ENCODE results near the gene PRMT9.

DNA sequence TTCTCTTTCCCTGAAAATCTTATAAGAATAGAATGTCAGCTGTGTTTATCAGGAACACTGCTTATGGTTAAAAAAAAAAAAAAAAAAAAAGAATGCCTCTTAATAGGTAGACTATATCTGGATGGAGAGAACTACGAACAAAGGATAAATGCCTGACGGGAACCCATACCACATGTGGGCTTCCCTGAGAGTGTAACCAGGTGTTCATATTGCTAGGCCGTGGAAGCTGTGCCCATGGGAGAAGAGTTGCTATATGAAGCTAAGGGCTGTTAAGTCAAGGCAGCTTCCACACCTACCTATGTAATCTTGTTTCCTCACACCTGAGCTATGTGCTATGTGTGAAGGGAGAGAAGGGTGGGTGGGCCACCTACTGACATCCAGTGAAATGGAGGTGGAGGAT lies 39.5 kb downstream of the PRMT9 start:
- no peak for TF ChIP-seq EZH2 (IDR thresholded peaks at IDR 0.05; ENCODE audit: borderline replicate concordance, low read depth, low read length, severe bottlenecking)
- TF ChIP-seq, protein P1, sequence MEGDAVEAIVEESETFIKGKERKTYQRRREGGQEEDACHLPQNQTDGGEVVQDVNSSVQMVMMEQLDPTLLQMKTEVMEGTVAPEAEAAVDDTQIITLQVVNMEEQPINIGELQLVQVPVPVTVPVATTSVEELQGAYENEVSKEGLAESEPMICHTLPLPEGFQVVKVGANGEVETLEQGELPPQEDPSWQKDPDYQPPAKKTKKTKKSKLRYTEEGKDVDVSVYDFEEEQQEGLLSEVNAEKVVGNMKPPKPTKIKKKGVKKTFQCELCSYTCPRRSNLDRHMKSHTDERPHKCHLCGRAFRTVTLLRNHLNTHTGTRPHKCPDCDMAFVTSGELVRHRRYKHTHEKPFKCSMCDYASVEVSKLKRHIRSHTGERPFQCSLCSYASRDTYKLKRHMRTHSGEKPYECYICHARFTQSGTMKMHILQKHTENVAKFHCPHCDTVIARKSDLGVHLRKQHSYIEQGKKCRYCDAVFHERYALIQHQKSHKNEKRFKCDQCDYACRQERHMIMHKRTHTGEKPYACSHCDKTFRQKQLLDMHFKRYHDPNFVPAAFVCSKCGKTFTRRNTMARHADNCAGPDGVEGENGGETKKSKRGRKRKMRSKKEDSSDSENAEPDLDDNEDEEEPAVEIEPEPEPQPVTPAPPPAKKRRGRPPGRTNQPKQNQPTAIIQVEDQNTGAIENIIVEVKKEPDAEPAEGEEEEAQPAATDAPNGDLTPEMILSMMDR (IDR thresholded peaks at IDR 0.05; ENCODE audit: borderline replicate concordance, extremely low read depth, low read length, poor library complexity, severe bottlenecking), result no peak
